Spleen (tissue), 7 donors: ENCODE results near the gene OR10C1.

Source experiments
- CTCF ChIP-seq, 11 experiments: fragments of 200-600 bp in 7 of 11; fragments of 450-650 bp in 4 of 11; sonication (generic) in 4 of 11; IDR thresholded peaks in 8 of 11; conservative IDR thresholded peaks in 3 of 11; 1 replicate in 7 of 11; 2 replicates in 4 of 11; pipeline versions ENCODE4 v1.4.0 to v1.8.0; 2016 to 2021; ENCODE audit warnings: antibody characterized with exemption in 11 of 11, inconsistent platforms in 4 of 11, mild to moderate bottlenecking in 1 of 11
- POLR2A ChIP-seq, 3 donors: fragments of 450-650 bp; IDR thresholded peaks; one replicate each; pipeline ENCODE4 v1.5.1; 2017; ENCODE audit warnings: antibody characterized with exemption in 3 of 3, mild to moderate bottlenecking in 1 of 3
- POLR2AphosphoS5 ChIP-seq, 3 donors: sonication (generic); formaldehyde crosslinking; IDR thresholded peaks; one replicate each; pipeline ENCODE4 v1.5.1; 2017; ENCODE audit warnings: antibody characterized with exemption in 3 of 3
- donor health status: DM: no; HTN: no; CAD: no; lungs with moderate emphysema.
- donor health status: DM: no; HTN: no; CAD: no.
- donor health status: DM: no; HTN: no; CAD: no.

- no peak for TF ChIP-seq CTCF (IDR thresholded peaks at IDR 0.05 in 8 of 11, conservative IDR thresholded peaks at IDR 0.05 in 3 of 11)
- no peak for TF ChIP-seq POLR2A (IDR thresholded peaks at IDR 0.05)
- no peak for TF ChIP-seq POLR2AphosphoS5 (IDR thresholded peaks at IDR 0.05)
Observed at GRCh38 chr6:29442719-29443118, 3.6 kb downstream of the OR10C1 start.
